MM.1S (cell line): ENCODE results near the gene MICU1.

ENCODE experiments used
- DNase-seq: peaks from one replicate; pipeline ENCODE4 v3.0.0-alpha.2; 2015
- H2AFZ ChIP-seq: fragments of 300-600 bp; sonication (generic); 2 replicates; pipeline ENCODE4 v1.6.0; 2016; ENCODE audit warnings: antibody characterized with exemption, low read length
- H3F3A ChIP-seq: fragments of 300-600 bp; sonication (generic); 2 replicates; pipeline ENCODE4 v1.6.1; 2016; ENCODE audit warnings: mild to moderate bottlenecking, antibody characterized with exemption, low read length, moderate library complexity, mixed read lengths; ENCODE audit not compliant: insufficient read depth
- H3K27ac ChIP-seq: fragments of 300-600 bp; sonication (generic); 2 replicates; pipeline ENCODE4 v1.5.1; 2016; ENCODE audit warnings: mild to moderate bottlenecking, low read length
- H3K27me3 ChIP-seq: fragments of 300-600 bp; sonication (generic); replicated peaks from 2 replicates; pipeline ENCODE4 v1.6.0; 2016; ENCODE audit warnings: low read length; ENCODE audit not compliant: insufficient read depth
- H3K36me3 ChIP-seq: fragments of 300-600 bp; sonication (generic); replicated peaks from 2 replicates; pipeline ENCODE4 v1.6.1; 2016; ENCODE audit warnings: mild to moderate bottlenecking, low read length, mixed read lengths; ENCODE audit not compliant: insufficient read depth
- H3K4me1 ChIP-seq: fragments of 300-600 bp; sonication (generic); 2 replicates; pipeline ENCODE4 v1.6.1; 2016; ENCODE audit warnings: low read length, mixed read lengths
- H3K4me2 ChIP-seq: fragments of 300-600 bp; sonication (generic); 2 replicates; pipeline ENCODE4 v1.6.0; 2016; ENCODE audit warnings: low read depth, low read length
- H3K4me3 ChIP-seq: fragments of 300-600 bp; sonication (generic); 2 replicates; pipeline ENCODE4 v1.5.1; 2016; ENCODE audit warnings: low read length, mixed read lengths
- H3K79me2 ChIP-seq: fragments of 300-600 bp; sonication (generic); 2 replicates; pipeline ENCODE4 v1.6.1; 2016; ENCODE audit warnings: mixed run types, low read length, mixed read lengths
- H3K9ac ChIP-seq: fragments of 300-600 bp; sonication (generic); 2 replicates; pipeline ENCODE4 v1.6.1; 2016; ENCODE audit warnings: low read length, mixed read lengths
- H3K9me2 ChIP-seq: fragments of 300-600 bp; sonication (generic); replicated peaks from 2 replicates; pipeline ENCODE4 v1.6.1; 2016; ENCODE audit warnings: mild to moderate bottlenecking, low read length, mixed read lengths; ENCODE audit not compliant: insufficient read depth
- H3K9me3 ChIP-seq: fragments of 300-600 bp; sonication (generic); replicated peaks from 2 replicates; pipeline ENCODE4 v1.6.1; 2016; ENCODE audit warnings: mild to moderate bottlenecking, low read length, mixed read lengths; ENCODE audit not compliant: insufficient read depth
- H4K20me1 ChIP-seq: fragments of 300-600 bp; sonication (generic); 2 replicates; pipeline ENCODE4 v1.6.1; 2016; ENCODE audit warnings: mild to moderate bottlenecking, low read length, moderate library complexity, mixed read lengths; ENCODE audit not compliant: insufficient read depth
- CTCF ChIP-seq: fragments of 300-600 bp; sonication (generic); IDR thresholded peaks from 2 replicates; pipeline ENCODE4 v1.5.1; 2016; ENCODE audit warnings: antibody characterized with exemption, low read length, mixed read lengths
- EZH2 ChIP-seq: fragments of 300-600 bp; sonication (generic); optimal IDR thresholded peaks from 2 replicates; pipeline ENCODE3; 2017; ENCODE audit warnings: low read depth, mild to moderate bottlenecking, antibody characterized with exemption, low read length, mixed read lengths
- EZH2phosphoT487 ChIP-seq: fragments of 300-600 bp; sonication (generic); IDR thresholded peaks from 2 replicates; pipeline ENCODE4 v1.6.1; 2018; ENCODE audit warnings: antibody characterized with exemption, low read length

Gene MICU1

GRCh38 chr10:72337039-72337629 lies 288.7 kb downstream of the MICU1 start:
- Histone ChIP-seq H3K9me2 (no peaks in the 10 kb centered on the region), H3K79me2 (peaks cover 3% of the 10 kb centered on the region; the same call in 1 of the 2 replicates), H3K27me3 (no peaks in the 10 kb centered on the region), H3K4me1 (peaks cover 35% of the 10 kb centered on the region), H4K20me1 (no peaks in the 10 kb centered on the region), H3K27ac (no peak overlapping the region), H3K9me3 (no peaks in the 10 kb centered on the region), H3K4me2 (no peak overlapping the region), H3K36me3 (no peaks in the 10 kb centered on the region; the same call in none of the 2 replicates), H2AFZ (no peak overlapping the region), H3K9ac (no peak overlapping the region), H3F3A (peaks cover 18% of the 10 kb centered on the region), H3K4me3 (no peak overlapping the region)
- peak; percentile 29 for DNase-seq
- no peak for TF ChIP-seq EZH2
- TF ChIP-seq EZH2phosphoT487 = no peak
- TF ChIP-seq CTCF = peak; percentile 97

- Histone ChIP-seq H4K20me1 (no peaks in the 10 kb centered on the region), H3K79me2 (peaks cover 3% of the 10 kb centered on the region; the same call in 1 of the 2 replicates), H2AFZ (no peak overlapping the region), H3K4me1 (peaks cover 35% of the 10 kb centered on the region), H3K4me3 (no peak overlapping the region), H3K4me2 (peak overlapping the region; percentile 63), H3K9me3 (no peaks in the 10 kb centered on the region), H3K36me3 (no peaks in the 10 kb centered on the region; the same call in none of the 2 replicates), H3K27ac (peak overlapping the region; percentile 90; the same call in 1 of the 2 replicates), H3K27me3 (no peaks in the 10 kb centered on the region), H3K9ac (peak overlapping the region; percentile 75; the same call in 1 of the 2 replicates), H3K9me2 (no peaks in the 10 kb centered on the region), H3F3A (peaks cover 18% of the 10 kb centered on the region)
- DNase-seq = no peak
- TF ChIP-seq EZH2 = no peak
- no peak for TF ChIP-seq CTCF
- no peak for TF ChIP-seq EZH2phosphoT487
These were observed 289.4 kb downstream of the MICU1 start for GRCh38 chr10:72336259-72337038.

GRCh38 chr10:72335394-72336258 lies 290.3 kb downstream of the MICU1 start:
- Histone ChIP-seq H3K9ac (peak overlapping the region; percentile 75), H3K9me3 (no peaks in the 10 kb centered on the region), H3K4me1 (peaks cover 35% of the 10 kb centered on the region), H3K9me2 (no peaks in the 10 kb centered on the region), H3K4me3 (peak overlapping the region; percentile 35; the same call in 1 of the 2 replicates), H3K27ac (peak overlapping the region; percentile 90), H3F3A (peaks cover 18% of the 10 kb centered on the region), H4K20me1 (no peaks in the 10 kb centered on the region), H2AFZ (0 out of 2 replicates have a peak overlapping the region, but pooled peaks have one; percentile 26), H3K36me3 (no peaks in the 10 kb centered on the region; the same call in none of the 2 replicates), H3K79me2 (peaks cover 3% of the 10 kb centered on the region; the same call in 1 of the 2 replicates), H3K27me3 (no peaks in the 10 kb centered on the region), H3K4me2 (peak overlapping the region; percentile 63)
- TF ChIP-seq EZH2 (no peak), EZH2phosphoT487 (no peak), CTCF (peak; percentile 13)
- DNase-seq = peak; percentile 89
